ENCODE results near the gene ST6GALNAC5.

GRCh38 chr1:76961820-76962207 lies 94.5 kb downstream of the ST6GALNAC5 start:
- TF ChIP-seq CTCF (conservative IDR thresholded peaks at IDR 0.05 in 1 of 2, IDR thresholded peaks at IDR 0.05 in 1 of 2; ENCODE audit: extremely low read depth in 1 of 2, insufficient read depth in 1 of 2, low read depth in 1 of 2, low read length in 2 of 2) (no peak), EZH2 (IDR thresholded peaks at IDR 0.05; ENCODE audit: borderline replicate concordance, low read length) (no peak)

Data from mammary epithelial cell (primary cell).